ENCODE results near the gene RIC8B. TPM values are rescaled to one million over a fixed set of nuclear protein-coding genes. Genes with fewer than 3 reads are reported as not detected.
A peak's percentile ranks its signal among the peaks of the same experiment; 100 is the strongest.
"Not testable (repeated sequence)": the region's sequence is repeated elsewhere in the genome, so short reads cannot be mapped to it uniquely, and the experiment has no call there.

Gene RIC8B, protein sequence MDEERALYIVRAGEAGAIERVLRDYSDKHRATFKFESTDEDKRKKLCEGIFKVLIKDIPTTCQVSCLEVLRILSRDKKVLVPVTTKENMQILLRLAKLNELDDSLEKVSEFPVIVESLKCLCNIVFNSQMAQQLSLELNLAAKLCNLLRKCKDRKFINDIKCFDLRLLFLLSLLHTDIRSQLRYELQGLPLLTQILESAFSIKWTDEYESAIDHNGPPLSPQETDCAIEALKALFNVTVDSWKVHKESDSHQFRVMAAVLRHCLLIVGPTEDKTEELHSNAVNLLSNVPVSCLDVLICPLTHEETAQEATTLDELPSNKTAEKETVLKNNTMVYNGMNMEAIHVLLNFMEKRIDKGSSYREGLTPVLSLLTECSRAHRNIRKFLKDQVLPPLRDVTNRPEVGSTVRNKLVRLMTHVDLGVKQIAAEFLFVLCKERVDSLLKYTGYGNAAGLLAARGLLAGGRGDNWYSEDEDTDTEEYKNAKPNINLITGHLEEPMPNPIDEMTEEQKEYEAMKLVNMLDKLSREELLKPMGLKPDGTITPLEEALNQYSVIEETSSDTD
- total RNA-seq = 10 to 100 TPM; 19.6 to 23.3 TPM
- 25.6 TPM for polyA plus RNA-seq (2013, experiment 1 of 2)
- polyA plus RNA-seq (2013, experiment 2 of 2) = 23.2 TPM
- long read RNA-seq, experiment 1, partial matches to known transcripts = 3 of 11 reads
- long read RNA-seq, experiment 1, other reads (novel, unspliced or antisense) = 7 of 11 reads
- long read RNA-seq, experiment 2, full-length matches to known transcripts = 25 of 39 reads
- long read RNA-seq, experiment 2, partial matches to known transcripts = 5 of 39 reads
- long read RNA-seq, experiment 2, other reads (novel, unspliced or antisense) = 9 of 39 reads
- long read RNA-seq, experiment 3, full-length matches to known transcripts = 18 of 27 reads
- long read RNA-seq, experiment 3, partial matches to known transcripts = 5 of 27 reads
- long read RNA-seq, experiment 3, other reads (novel, unspliced or antisense) = 4 of 27 reads
- long read RNA-seq, experiment 4, full-length matches to known transcripts = 7 of 12 reads
- long read RNA-seq, experiment 4, partial matches to known transcripts = 4 of 12 reads
- long read RNA-seq, experiment 4, other reads (novel, unspliced or antisense) = 1 of 12 reads

- H3K4me3 Mint-ChIP-seq = peak within 1 kb of the TSS; percentile 95
- DNase-seq = peak; percentile 100
- no peaks in the 10 kb centered on the region for H3K9me3 Mint-ChIP-seq
- Histone ChIP-seq H3K4me3 (ENCODE audit: low read length) (peak within 1 kb of the TSS; percentile 97), H3K27me3 (ENCODE audit: control insufficient read depth, insufficient read depth, low read length, poor library complexity, severe bottlenecking) (no peaks in the 10 kb centered on the region), H3K36me3 (ENCODE audit: control insufficient read depth, insufficient read depth, low read length) (no peaks in the 10 kb centered on the region), H3K27ac (ENCODE audit: low read depth, low read length) (peak within 1 kb of the TSS; percentile 97), H3K4me1 (ENCODE audit: control insufficient read depth, insufficient read depth, low read length) (peaks cover 4% of the 10 kb centered on the region), H3K9ac (ENCODE audit: extremely low read depth, low read length, poor library complexity, severe bottlenecking) (peak within 1 kb of the TSS; percentile 70), H3K9me3 (ENCODE audit: control insufficient read depth, low read length) (no peaks in the 10 kb centered on the region)
- H3K36me3 Mint-ChIP-seq (ENCODE audit: low read depth) = no peaks in the 10 kb centered on the region
- peak within 1 kb of the TSS; percentile 99 for H3K27ac Mint-ChIP-seq
- 0% methylated on average over 22 to 66 of the region's 66 CpGs for WGBS, 2 experiments (ENCODE audit: insufficient coverage in 1 of 2, insufficient read length in 1 of 2)
- H3K4me1 Mint-ChIP-seq = peaks cover 28% of the 10 kb centered on the region
- no peaks in the 10 kb centered on the region for H3K27me3 Mint-ChIP-seq (ENCODE audit: insufficient read depth)
- TF ChIP-seq CTCF (conservative IDR thresholded peaks at IDR 0.05) = no peak
Measured at GRCh38 chr12:106774005-106774807, at the start of gene RIC8B. RIC8B (plus strand) TSS chr12:106774682; CDS start chr12:106774746, 64 bp downstream.

GRCh38 chr12:106724934-106725333, 49.5 kb upstream of the RIC8B start:
- no peak overlapping the region for H3K27ac ChIP-seq (ENCODE audit: low read depth, low read length)
- Mint-ChIP-seq H3K4me1 (peaks cover 10% of the 10 kb centered on the region), H3K27me3 (ENCODE audit: insufficient read depth) (peaks cover 2% of the 10 kb centered on the region), H3K36me3 (ENCODE audit: low read depth) (no peaks in the 10 kb centered on the region), H3K9me3 (no peaks in the 10 kb centered on the region), H3K27ac (no peak overlapping the region), H3K4me3 (no peak overlapping the region)
- H3K4me3 ChIP-seq (ENCODE audit: low read length) = no peak overlapping the region
- no peaks in the 10 kb centered on the region for H3K36me3 ChIP-seq (ENCODE audit: control insufficient read depth, insufficient read depth, low read length)
- H3K27me3 ChIP-seq (ENCODE audit: control insufficient read depth, insufficient read depth, low read length, poor library complexity, severe bottlenecking) = no peaks in the 10 kb centered on the region
- WGBS, 2 experiments (ENCODE audit: insufficient coverage in 1 of 2, insufficient read length in 1 of 2) = 95 to 97% methylated on average over 3 to 5 of the region's 6 CpGs
- H3K9ac ChIP-seq (ENCODE audit: extremely low read depth, low read length, poor library complexity, severe bottlenecking) = no peak overlapping the region
- H3K4me1 ChIP-seq (ENCODE audit: control insufficient read depth, insufficient read depth, low read length) = peaks cover 3% of the 10 kb centered on the region
- H3K9me3 ChIP-seq (ENCODE audit: control insufficient read depth, low read length) = no peaks in the 10 kb centered on the region
- no peak for TF ChIP-seq CTCF (conservative IDR thresholded peaks at IDR 0.05)
- no peak for DNase-seq

- H3K4me1 Mint-ChIP-seq; H3K4me3 Mint-ChIP-seq; H3K36me3 ChIP-seq (ENCODE audit: control insufficient read depth, insufficient read depth, low read length); H3K27ac ChIP-seq (ENCODE audit: low read depth, low read length); H3K27me3 ChIP-seq (ENCODE audit: control insufficient read depth, insufficient read depth, low read length, poor library complexity, severe bottlenecking); DNase-seq; H3K4me1 ChIP-seq (ENCODE audit: control insufficient read depth, insufficient read depth, low read length); H3K36me3 Mint-ChIP-seq (ENCODE audit: low read depth); H3K9me3 Mint-ChIP-seq; H3K9ac ChIP-seq (ENCODE audit: extremely low read depth, low read length, poor library complexity, severe bottlenecking); H3K4me3 ChIP-seq (ENCODE audit: low read length); H3K27ac Mint-ChIP-seq; H3K27me3 Mint-ChIP-seq (ENCODE audit: insufficient read depth); H3K9me3 ChIP-seq (ENCODE audit: control insufficient read depth, low read length): not testable (repeated sequence)
- WGBS, 2 experiments (ENCODE audit: insufficient coverage in 1 of 2, insufficient read length in 1 of 2) = 95 to 100% methylated on average over 3 to 4 of the region's 5 CpGs
Measured at GRCh38 chr12:106726603-106727202, 47.8 kb upstream of the RIC8B start.

Data from endodermal cell (in vitro differentiated cells).